HG03108 (cell line): Measurements from ENCODE around the gene ATG12.
"Not testable (repeated sequence)": the region's sequence is repeated elsewhere in the genome, so short reads cannot be mapped to it uniquely, and the experiment has no call there.

Experiments
- ATAC-seq: cut with Tn5 transposase; IDR thresholded peaks from one replicate; pipeline ENCODE4 v1.9.1; 2021; ENCODE audit warnings: moderate library complexity; ENCODE audit not compliant: unreplicated experiment

The ATG12 gene

GRCh38 chr5:115809946-115810345 is 31.4 kb downstream of the ATG12 start:
- no peak for ATAC-seq

DNA sequence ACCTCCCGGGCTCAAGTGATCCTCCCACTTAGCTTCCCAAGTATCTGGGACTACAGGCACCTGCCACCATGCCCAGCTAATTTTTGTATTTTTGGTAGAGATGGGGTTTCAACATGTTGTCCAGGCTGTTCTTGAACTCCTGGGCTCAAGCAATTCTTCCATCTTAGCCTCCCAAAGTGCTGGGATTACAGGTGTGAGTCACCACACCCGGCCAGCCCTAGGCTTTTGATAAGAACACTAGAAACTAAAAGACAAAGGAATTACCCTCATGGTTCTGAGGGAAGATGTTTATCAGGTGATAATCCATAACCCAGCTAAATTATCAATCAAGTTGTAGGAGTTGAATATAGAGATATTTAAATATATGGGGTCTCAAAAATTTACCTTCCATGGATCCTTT is 33.3 kb downstream of the ATG12 start:
- ATAC-seq: not testable (repeated sequence)

DNA sequence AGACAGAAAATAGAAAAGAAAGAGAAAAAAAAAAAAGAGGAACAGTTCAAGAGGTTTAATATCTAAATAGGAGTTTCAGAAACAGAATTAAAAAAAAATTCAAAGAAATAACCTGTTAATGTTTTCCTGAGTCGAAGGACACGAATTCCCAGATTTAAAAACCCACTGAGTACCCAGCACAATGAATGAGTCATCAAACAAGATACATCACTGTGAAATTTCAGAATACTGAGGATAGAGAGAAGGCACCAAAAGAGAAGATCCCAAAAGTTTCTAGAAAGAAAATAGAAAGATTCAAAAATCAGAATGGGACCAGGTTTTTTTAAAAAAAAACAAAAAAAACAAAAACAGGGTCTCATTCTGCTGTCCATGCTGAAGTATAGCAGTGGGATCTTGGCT is 33.7 kb downstream of the ATG12 start:
- ATAC-seq: no peak

DNA sequence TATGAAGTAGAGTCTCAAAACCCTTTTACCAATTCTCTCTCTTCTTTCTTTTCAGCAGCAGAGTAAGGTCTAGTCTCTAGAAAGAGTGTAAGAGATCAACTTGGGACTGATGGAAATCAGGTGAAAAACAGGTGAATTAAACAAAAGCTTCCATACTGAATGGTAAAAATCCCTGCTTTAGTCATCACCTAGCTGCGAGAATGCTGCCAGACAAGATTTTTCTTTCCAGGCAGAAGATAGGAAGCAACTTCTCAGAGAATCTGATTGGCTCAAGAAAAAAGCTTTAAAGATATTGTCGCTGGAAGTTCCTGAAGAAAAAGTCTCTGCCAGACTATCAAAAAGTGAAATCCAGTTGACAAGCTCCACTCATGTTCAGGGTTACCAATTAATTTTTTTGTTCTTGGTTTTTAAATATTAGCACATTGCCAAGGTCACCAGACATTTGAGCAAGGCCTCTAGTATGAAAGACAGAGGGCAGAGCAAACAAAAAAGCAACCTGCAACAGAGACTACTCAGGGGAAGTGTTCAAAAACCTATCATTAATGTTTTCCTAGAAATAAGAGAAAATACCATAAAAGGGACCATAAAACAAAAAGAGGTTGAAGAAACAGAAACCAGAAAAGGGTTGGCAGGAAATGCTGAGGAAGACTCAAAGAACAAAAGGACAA is 34.2 kb downstream of the ATG12 start:
- ATAC-seq: no peak

GRCh38 chr5:115801984-115802383 is 39.4 kb downstream of the ATG12 start:
- ATAC-seq: no peak

- ATAC-seq: no peak
These were observed 40.2 kb downstream of the ATG12 start for GRCh38 chr5:115801152-115801551.

DNA sequence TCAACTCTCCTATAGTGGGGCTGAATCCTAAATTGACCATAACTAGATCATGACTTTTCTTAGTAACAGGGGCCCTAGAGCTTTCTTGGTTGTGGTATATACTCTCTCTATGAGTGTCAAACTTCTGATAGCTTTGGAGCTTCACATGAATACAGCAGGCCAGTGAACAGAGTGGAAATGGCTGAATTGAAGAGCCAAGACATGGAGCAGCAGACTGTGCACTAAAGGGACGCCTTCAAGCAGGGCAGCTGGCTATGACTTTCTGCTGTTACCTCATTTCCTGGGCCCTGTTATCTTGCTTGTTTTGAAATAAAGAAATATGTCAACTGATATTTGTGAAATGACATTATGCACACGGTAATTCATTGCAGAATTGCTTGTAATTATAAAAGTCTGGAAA is 41.3 kb downstream of the ATG12 start:
- ATAC-seq: no peak

GRCh38 chr5:115798252-115798651 is 43.1 kb downstream of the ATG12 start:
- ATAC-seq: no peak

DNA sequence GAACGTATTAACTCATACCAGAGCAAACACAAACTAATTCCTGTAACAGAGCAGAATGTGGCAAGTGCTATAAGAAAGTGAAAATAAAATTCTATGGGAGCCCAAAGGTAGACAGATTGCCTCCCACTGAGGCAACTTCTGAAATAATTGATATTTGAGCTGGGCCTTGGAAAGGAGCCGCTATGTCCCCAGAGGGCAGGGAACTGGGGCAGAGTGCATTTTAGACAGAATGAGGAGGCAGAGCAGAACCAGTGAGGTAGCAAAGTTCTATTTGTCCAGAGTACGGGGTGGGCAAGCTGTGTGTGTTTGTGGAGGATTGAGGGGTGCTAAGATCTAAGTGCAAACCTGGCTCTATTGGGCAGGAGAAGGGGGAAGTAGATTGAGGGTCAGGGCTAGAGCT is 44.7 kb downstream of the ATG12 start:
- no peak for ATAC-seq

GRCh38 chr5:115795700-115796099 is 45.7 kb downstream of the ATG12 start:
- ATAC-seq: no peak

- ATAC-seq: no peak
These were observed 52.9 kb downstream of the ATG12 start for GRCh38 chr5:115788440-115788839.

- no peak for ATAC-seq
These were observed 53.9 kb downstream of the ATG12 start for GRCh38 chr5:115787426-115787825.

GRCh38 chr5:115785381-115786065 is 55.8 kb downstream of the ATG12 start:
- ATAC-seq: no peak

- ATAC-seq: no peak
These were observed 62.9 kb downstream of the ATG12 start for GRCh38 chr5:115778417-115778816.
